WTC11 (cell line): ENCODE measurements around the gene TMCO1. TPM values are rescaled to one million over a fixed set of nuclear protein-coding genes. Genes with fewer than 3 reads are reported as not detected.
A peak's percentile ranks its signal among the peaks of the same experiment; 100 is the strongest.

Experiments
- ATF1 ChIP-seq: sonication (generic); formaldehyde crosslinking; IDR thresholded peaks from 2 replicates; pipeline ENCODE4 v1.8.1; 2023; ENCODE audit warnings: mild to moderate bottlenecking, moderate library complexity, missing genetic modification reagents
- FOXJ3 ChIP-seq: sonication (generic); formaldehyde crosslinking; IDR thresholded peaks from 2 replicates; pipeline ENCODE4 v1.9.0; 2021; ENCODE audit warnings: missing genetic modification reagents, mild to moderate bottlenecking, borderline replicate concordance
- GTF2I ChIP-seq: fragments of 250-450 bp; sonication (Bioruptor Pico); conservative IDR thresholded peaks from 2 replicates; pipeline ENCODE4 v1.4.0; 2021; ENCODE audit warnings: mild to moderate bottlenecking
- JUN ChIP-seq: sonication (generic); formaldehyde crosslinking; IDR thresholded peaks from 2 replicates; pipeline ENCODE4 v1.8.0; 2023; ENCODE audit warnings: mild to moderate bottlenecking, missing genetic modification reagents
- KAT7 ChIP-seq: sonication (generic); formaldehyde crosslinking; IDR thresholded peaks from 2 replicates; pipeline ENCODE4 v1.8.1; 2023; ENCODE audit warnings: missing genetic modification reagents, mild to moderate bottlenecking, borderline replicate concordance
- MYBL2 ChIP-seq: sonication (generic); formaldehyde crosslinking; IDR thresholded peaks from 2 replicates; pipeline ENCODE4 v1.8.1; 2023; ENCODE audit warnings: mild to moderate bottlenecking, moderate library complexity, missing genetic modification reagents
- NR1H2 ChIP-seq: sonication (generic); formaldehyde crosslinking; IDR thresholded peaks from 2 replicates; pipeline ENCODE4 v1.9.0; 2021; ENCODE audit warnings: mild to moderate bottlenecking, moderate library complexity, missing genetic modification reagents
- NR3C1 ChIP-seq: sonication (generic); formaldehyde crosslinking; conservative IDR thresholded peaks from 2 replicates; pipeline ENCODE4 v1.8.1; 2023; ENCODE audit warnings: low read depth, mild to moderate bottlenecking, missing genetic modification reagents
- RORB ChIP-seq: fragments of 250-450 bp; sonication (Bioruptor Pico); IDR thresholded peaks from 2 replicates; pipeline ENCODE4 v1.9.0; 2021; ENCODE audit warnings: mild to moderate bottlenecking
- ZNF219 ChIP-seq: sonication (generic); formaldehyde crosslinking; IDR thresholded peaks from 2 replicates; pipeline ENCODE4 v1.8.0; 2023; ENCODE audit warnings: missing genetic modification reagents, mild to moderate bottlenecking, borderline replicate concordance
- ZNF232 ChIP-seq: sonication (generic); formaldehyde crosslinking; IDR thresholded peaks from 2 replicates; pipeline ENCODE4 v1.8.0; 2022; ENCODE audit warnings: mild to moderate bottlenecking, missing genetic modification reagents
- ZNF263 ChIP-seq: sonication (generic); formaldehyde crosslinking; IDR thresholded peaks from 2 replicates; pipeline ENCODE4 v1.8.1; 2022; ENCODE audit warnings: low read depth, mild to moderate bottlenecking, moderate library complexity, missing genetic modification reagents
- total RNA-seq: library from RNA; stranded (reverse); gene quantifications from 3 replicates; pipeline ENCODE4 v1.2.3, GENCODE V29; 2021
- TF ChIP-seq, protein P1 (sequence below): sonication (generic); formaldehyde crosslinking; IDR thresholded peaks from 2 replicates; pipeline ENCODE4 v1.8.0; 2023; ENCODE audit warnings: missing genetic modification reagents, mild to moderate bottlenecking, borderline replicate concordance
- TF ChIP-seq, protein P2 (sequence below): sonication (generic); formaldehyde crosslinking; IDR thresholded peaks from 2 replicates; pipeline ENCODE4 v1.8.0; 2022; ENCODE audit warnings: mild to moderate bottlenecking, missing genetic modification reagents
- TF ChIP-seq, protein P3 (sequence below): sonication (generic); formaldehyde crosslinking; IDR thresholded peaks from 2 replicates; pipeline ENCODE4 v1.8.1; 2022; ENCODE audit warnings: mild to moderate bottlenecking, missing genetic modification reagents, moderate library complexity, borderline replicate concordance
- TF ChIP-seq, protein P4 (sequence below): sonication (generic); formaldehyde crosslinking; IDR thresholded peaks from 2 replicates; pipeline ENCODE4 v1.8.0; 2023; ENCODE audit warnings: mild to moderate bottlenecking, missing genetic modification reagents
- TF ChIP-seq, protein P5 (sequence below): sonication (generic); formaldehyde crosslinking; IDR thresholded peaks from 2 replicates; pipeline ENCODE4 v1.8.0; 2023; ENCODE audit warnings: missing genetic modification reagents
- TF ChIP-seq, protein P6 (sequence below): sonication (generic); formaldehyde crosslinking; IDR thresholded peaks from 2 replicates; pipeline ENCODE4 v1.8.0; 2022; ENCODE audit warnings: mild to moderate bottlenecking, missing genetic modification reagents
- TF ChIP-seq, protein P7 (sequence below): fragments of 250-450 bp; sonication (Bioruptor Pico); IDR thresholded peaks from 2 replicates; pipeline ENCODE4 v1.9.0; 2021; ENCODE audit warnings: moderate library complexity, mild to moderate bottlenecking, inconsistent platforms, borderline replicate concordance
- TF ChIP-seq, protein P8 (sequence below): sonication (generic); formaldehyde crosslinking; conservative IDR thresholded peaks from 2 replicates; pipeline ENCODE4 v1.8.1; 2022; ENCODE audit warnings: mild to moderate bottlenecking, missing genetic modification reagents
- TF ChIP-seq, protein P9 (sequence below): sonication (generic); formaldehyde crosslinking; conservative IDR thresholded peaks from 2 replicates; pipeline ENCODE4 v1.8.1; 2023; ENCODE audit warnings: mild to moderate bottlenecking, low read depth, missing genetic modification reagents, moderate library complexity

Gene TMCO1
- total RNA-seq, 1 experiment from 2014 or later, result 52.8 TPM

DNA sequence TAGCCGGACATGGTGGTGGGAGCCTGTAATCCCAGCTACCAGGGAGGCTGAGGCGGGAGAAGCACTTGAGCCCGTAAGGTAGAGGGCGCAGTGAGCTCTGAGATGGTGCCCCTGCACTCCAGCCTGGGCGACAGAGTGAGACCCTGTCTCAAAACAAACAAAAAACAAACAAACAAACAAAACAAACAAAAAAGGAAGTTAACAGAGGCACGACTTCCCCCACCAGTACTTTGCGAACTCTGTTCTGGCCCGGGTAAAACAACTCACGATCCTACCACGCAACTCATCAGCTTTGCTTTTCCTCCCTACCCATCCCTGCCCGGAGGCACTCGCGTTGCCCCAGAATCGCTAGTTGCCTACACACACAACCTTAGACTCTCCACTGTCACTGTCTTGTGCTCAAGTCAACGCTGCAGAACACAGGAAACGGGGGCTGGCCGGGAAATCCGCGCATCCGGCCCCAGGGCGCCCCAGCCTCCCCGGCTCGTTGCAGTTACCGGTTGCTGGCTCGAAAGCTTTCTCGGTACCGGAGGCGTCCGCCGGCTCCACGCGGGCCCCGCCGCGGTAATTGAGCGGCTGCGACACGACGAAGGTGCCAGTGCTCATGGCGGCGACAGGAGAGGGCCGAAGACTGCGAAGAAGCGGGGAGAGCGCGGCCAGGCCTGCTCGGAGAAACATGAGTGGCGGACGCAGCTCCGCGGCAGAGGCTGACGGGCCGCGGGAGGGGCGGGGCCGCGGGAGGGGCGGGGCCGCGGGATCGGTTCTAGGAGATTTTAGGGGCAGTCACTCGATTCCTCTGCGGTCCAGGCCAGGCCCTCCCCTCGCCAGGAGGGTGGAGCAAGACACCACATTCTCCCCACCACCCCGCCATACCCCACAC is 70.5 kb downstream of the TMCO1 start, which contains the start of gene ALDH9A1 (continued):
- TF ChIP-seq KAT7, result peak; percentile 67; the same call in 1 of the 2 replicates
- TF ChIP-seq ZNF232 (CRISPR knock-in tag), result no peak
- no peak for TF ChIP-seq FOXJ3 (CRISPR knock-in tag)
- TF ChIP-seq, protein P1, sequence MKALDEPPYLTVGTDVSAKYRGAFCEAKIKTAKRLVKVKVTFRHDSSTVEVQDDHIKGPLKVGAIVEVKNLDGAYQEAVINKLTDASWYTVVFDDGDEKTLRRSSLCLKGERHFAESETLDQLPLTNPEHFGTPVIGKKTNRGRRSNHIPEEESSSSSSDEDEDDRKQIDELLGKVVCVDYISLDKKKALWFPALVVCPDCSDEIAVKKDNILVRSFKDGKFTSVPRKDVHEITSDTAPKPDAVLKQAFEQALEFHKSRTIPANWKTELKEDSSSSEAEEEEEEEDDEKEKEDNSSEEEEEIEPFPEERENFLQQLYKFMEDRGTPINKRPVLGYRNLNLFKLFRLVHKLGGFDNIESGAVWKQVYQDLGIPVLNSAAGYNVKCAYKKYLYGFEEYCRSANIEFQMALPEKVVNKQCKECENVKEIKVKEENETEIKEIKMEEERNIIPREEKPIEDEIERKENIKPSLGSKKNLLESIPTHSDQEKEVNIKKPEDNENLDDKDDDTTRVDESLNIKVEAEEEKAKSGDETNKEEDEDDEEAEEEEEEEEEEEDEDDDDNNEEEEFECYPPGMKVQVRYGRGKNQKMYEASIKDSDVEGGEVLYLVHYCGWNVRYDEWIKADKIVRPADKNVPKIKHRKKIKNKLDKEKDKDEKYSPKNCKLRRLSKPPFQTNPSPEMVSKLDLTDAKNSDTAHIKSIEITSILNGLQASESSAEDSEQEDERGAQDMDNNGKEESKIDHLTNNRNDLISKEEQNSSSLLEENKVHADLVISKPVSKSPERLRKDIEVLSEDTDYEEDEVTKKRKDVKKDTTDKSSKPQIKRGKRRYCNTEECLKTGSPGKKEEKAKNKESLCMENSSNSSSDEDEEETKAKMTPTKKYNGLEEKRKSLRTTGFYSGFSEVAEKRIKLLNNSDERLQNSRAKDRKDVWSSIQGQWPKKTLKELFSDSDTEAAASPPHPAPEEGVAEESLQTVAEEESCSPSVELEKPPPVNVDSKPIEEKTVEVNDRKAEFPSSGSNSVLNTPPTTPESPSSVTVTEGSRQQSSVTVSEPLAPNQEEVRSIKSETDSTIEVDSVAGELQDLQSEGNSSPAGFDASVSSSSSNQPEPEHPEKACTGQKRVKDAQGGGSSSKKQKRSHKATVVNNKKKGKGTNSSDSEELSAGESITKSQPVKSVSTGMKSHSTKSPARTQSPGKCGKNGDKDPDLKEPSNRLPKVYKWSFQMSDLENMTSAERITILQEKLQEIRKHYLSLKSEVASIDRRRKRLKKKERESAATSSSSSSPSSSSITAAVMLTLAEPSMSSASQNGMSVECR, result peak; percentile 82; the same call in 1 of the 2 replicates
- TF ChIP-seq NR3C1 (CRISPR knock-in tag), result no peak
- TF ChIP-seq ZNF263, result no peak
- TF ChIP-seq, protein P2, sequence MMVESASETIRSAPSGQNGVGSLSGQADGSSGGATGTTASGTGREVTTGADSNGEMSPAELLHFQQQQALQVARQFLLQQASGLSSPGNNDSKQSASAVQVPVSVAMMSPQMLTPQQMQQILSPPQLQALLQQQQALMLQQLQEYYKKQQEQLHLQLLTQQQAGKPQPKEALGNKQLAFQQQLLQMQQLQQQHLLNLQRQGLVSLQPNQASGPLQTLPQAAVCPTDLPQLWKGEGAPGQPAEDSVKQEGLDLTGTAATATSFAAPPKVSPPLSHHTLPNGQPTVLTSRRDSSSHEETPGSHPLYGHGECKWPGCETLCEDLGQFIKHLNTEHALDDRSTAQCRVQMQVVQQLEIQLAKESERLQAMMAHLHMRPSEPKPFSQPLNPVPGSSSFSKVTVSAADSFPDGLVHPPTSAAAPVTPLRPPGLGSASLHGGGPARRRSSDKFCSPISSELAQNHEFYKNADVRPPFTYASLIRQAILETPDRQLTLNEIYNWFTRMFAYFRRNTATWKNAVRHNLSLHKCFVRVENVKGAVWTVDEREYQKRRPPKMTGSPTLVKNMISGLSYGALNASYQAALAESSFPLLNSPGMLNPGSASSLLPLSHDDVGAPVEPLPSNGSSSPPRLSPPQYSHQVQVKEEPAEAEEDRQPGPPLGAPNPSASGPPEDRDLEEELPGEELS (CRISPR knock-in tag), result 0 out of 2 replicates have a peak, but pooled peaks have one; percentile 33
- TF ChIP-seq GTF2I, result no peak
- TF ChIP-seq, protein P3, sequence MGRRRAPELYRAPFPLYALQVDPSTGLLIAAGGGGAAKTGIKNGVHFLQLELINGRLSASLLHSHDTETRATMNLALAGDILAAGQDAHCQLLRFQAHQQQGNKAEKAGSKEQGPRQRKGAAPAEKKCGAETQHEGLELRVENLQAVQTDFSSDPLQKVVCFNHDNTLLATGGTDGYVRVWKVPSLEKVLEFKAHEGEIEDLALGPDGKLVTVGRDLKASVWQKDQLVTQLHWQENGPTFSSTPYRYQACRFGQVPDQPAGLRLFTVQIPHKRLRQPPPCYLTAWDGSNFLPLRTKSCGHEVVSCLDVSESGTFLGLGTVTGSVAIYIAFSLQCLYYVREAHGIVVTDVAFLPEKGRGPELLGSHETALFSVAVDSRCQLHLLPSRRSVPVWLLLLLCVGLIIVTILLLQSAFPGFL, result no peak
- no peak for TF ChIP-seq RORB (CRISPR knock-in tag)
- TF ChIP-seq, protein P4, sequence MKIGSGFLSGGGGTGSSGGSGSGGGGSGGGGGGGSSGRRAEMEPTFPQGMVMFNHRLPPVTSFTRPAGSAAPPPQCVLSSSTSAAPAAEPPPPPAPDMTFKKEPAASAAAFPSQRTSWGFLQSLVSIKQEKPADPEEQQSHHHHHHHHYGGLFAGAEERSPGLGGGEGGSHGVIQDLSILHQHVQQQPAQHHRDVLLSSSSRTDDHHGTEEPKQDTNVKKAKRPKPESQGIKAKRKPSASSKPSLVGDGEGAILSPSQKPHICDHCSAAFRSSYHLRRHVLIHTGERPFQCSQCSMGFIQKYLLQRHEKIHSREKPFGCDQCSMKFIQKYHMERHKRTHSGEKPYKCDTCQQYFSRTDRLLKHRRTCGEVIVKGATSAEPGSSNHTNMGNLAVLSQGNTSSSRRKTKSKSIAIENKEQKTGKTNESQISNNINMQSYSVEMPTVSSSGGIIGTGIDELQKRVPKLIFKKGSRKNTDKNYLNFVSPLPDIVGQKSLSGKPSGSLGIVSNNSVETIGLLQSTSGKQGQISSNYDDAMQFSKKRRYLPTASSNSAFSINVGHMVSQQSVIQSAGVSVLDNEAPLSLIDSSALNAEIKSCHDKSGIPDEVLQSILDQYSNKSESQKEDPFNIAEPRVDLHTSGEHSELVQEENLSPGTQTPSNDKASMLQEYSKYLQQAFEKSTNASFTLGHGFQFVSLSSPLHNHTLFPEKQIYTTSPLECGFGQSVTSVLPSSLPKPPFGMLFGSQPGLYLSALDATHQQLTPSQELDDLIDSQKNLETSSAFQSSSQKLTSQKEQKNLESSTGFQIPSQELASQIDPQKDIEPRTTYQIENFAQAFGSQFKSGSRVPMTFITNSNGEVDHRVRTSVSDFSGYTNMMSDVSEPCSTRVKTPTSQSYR (CRISPR knock-in tag), result no peak
- TF ChIP-seq, protein P5, sequence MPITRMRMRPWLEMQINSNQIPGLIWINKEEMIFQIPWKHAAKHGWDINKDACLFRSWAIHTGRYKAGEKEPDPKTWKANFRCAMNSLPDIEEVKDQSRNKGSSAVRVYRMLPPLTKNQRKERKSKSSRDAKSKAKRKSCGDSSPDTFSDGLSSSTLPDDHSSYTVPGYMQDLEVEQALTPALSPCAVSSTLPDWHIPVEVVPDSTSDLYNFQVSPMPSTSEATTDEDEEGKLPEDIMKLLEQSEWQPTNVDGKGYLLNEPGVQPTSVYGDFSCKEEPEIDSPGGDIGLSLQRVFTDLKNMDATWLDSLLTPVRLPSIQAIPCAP (CRISPR knock-in tag), result no peak
- TF ChIP-seq, protein P6, sequence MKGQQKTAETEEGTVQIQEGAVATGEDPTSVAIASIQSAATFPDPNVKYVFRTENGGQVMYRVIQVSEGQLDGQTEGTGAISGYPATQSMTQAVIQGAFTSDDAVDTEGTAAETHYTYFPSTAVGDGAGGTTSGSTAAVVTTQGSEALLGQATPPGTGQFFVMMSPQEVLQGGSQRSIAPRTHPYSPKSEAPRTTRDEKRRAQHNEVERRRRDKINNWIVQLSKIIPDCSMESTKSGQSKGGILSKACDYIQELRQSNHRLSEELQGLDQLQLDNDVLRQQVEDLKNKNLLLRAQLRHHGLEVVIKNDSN, result no peak
- TF ChIP-seq JUN (CRISPR knock-in tag), result no peak
- peak; percentile 90 for TF ChIP-seq MYBL2 (CRISPR knock-in tag)
- no peak for TF ChIP-seq NR1H2
- no peak for TF ChIP-seq ZNF219 (CRISPR knock-in tag)
- TF ChIP-seq, protein P7, sequence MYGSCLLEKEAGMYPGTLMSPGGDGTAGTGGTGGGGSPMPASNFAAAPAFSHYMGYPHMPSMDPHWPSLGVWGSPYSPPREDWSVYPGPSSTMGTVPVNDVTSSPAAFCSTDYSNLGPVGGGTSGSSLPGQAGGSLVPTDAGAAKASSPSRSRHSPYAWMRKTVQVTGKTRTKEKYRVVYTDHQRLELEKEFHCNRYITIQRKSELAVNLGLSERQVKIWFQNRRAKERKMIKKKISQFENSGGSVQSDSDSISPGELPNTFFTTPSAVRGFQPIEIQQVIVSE (CRISPR knock-in tag), result no peak
- TF ChIP-seq ATF1 (CRISPR knock-in tag), result no peak
- TF ChIP-seq, protein P8, sequence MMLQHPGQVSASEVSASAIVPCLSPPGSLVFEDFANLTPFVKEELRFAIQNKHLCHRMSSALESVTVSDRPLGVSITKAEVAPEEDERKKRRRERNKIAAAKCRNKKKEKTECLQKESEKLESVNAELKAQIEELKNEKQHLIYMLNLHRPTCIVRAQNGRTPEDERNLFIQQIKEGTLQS (CRISPR knock-in tag), result no peak
- TF ChIP-seq, protein P9, sequence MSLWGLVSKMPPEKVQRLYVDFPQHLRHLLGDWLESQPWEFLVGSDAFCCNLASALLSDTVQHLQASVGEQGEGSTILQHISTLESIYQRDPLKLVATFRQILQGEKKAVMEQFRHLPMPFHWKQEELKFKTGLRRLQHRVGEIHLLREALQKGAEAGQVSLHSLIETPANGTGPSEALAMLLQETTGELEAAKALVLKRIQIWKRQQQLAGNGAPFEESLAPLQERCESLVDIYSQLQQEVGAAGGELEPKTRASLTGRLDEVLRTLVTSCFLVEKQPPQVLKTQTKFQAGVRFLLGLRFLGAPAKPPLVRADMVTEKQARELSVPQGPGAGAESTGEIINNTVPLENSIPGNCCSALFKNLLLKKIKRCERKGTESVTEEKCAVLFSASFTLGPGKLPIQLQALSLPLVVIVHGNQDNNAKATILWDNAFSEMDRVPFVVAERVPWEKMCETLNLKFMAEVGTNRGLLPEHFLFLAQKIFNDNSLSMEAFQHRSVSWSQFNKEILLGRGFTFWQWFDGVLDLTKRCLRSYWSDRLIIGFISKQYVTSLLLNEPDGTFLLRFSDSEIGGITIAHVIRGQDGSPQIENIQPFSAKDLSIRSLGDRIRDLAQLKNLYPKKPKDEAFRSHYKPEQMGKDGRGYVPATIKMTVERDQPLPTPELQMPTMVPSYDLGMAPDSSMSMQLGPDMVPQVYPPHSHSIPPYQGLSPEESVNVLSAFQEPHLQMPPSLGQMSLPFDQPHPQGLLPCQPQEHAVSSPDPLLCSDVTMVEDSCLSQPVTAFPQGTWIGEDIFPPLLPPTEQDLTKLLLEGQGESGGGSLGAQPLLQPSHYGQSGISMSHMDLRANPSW (CRISPR knock-in tag), result no peak
